ENCODE measurements around the gene MSRB3.

Gene MSRB3

GRCh38 chr12:65278576-65279368 lies at the start of gene MSRB3:
Gene MSRB3 (plus strand): TSS chr12:65278683. CDS start chr12:65308580, 29,897 bp downstream.
- DNase-seq (ENCODE audit: extremely low read depth in 1 of 2, low read depth in 1 of 2): no peak

- no peak for DNase-seq (ENCODE audit: extremely low read depth in 1 of 2, low read depth in 1 of 2)
Observed at GRCh38 chr12:65229441-65229840, 49.0 kb upstream of the MSRB3 start.

- DNase-seq (ENCODE audit: extremely low read depth in 1 of 2, low read depth in 1 of 2): no peak
Observed at GRCh38 chr12:65232476-65233077, 45.9 kb upstream of the MSRB3 start.

GRCh38 chr12:65237153-65237552 lies 41.3 kb upstream of the MSRB3 start:
- DNase-seq (ENCODE audit: extremely low read depth in 1 of 2, low read depth in 1 of 2): no peak

- DNase-seq (ENCODE audit: extremely low read depth in 1 of 2, low read depth in 1 of 2): no peak
Observed at GRCh38 chr12:65238609-65239008, 39.9 kb upstream of the MSRB3 start.

GRCh38 chr12:65248656-65249633 lies 29.5 kb upstream of the MSRB3 start:
- DNase-seq (ENCODE audit: extremely low read depth in 1 of 2, low read depth in 1 of 2): no peak

- no peak for DNase-seq (ENCODE audit: extremely low read depth in 1 of 2, low read depth in 1 of 2)
Observed at GRCh38 chr12:65252515-65252914, 26.0 kb upstream of the MSRB3 start.

- no peak for DNase-seq (ENCODE audit: extremely low read depth in 1 of 2, low read depth in 1 of 2)
Observed at GRCh38 chr12:65257986-65258385, 20.5 kb upstream of the MSRB3 start.

GRCh38 chr12:65259501-65259900 lies 19.0 kb upstream of the MSRB3 start:
- no peak for DNase-seq (ENCODE audit: extremely low read depth in 1 of 2, low read depth in 1 of 2)

- DNase-seq (ENCODE audit: extremely low read depth in 1 of 2, low read depth in 1 of 2): no peak
Observed at GRCh38 chr12:65263777-65264176, 14.7 kb upstream of the MSRB3 start.

- DNase-seq (ENCODE audit: extremely low read depth in 1 of 2, low read depth in 1 of 2): no peak
Observed at GRCh38 chr12:65266408-65266807, 12.1 kb upstream of the MSRB3 start.

GRCh38 chr12:65269603-65270002 lies 8.9 kb upstream of the MSRB3 start:
- DNase-seq (ENCODE audit: extremely low read depth in 1 of 2, low read depth in 1 of 2): no peak

- DNase-seq (ENCODE audit: extremely low read depth in 1 of 2, low read depth in 1 of 2): no peak
Observed at GRCh38 chr12:65274602-65275272, 3.7 kb upstream of the MSRB3 start.

- DNase-seq (ENCODE audit: extremely low read depth in 1 of 2, low read depth in 1 of 2): no peak
Observed at GRCh38 chr12:65275627-65276026, 2.9 kb upstream of the MSRB3 start.

- DNase-seq (ENCODE audit: extremely low read depth in 1 of 2, low read depth in 1 of 2): no peak
Observed at GRCh38 chr12:65276916-65277530, 1.5 kb upstream of the MSRB3 start.

GRCh38 chr12:65277994-65278575 lies 398 bp upstream of the MSRB3 start:
- DNase-seq (ENCODE audit: extremely low read depth in 1 of 2, low read depth in 1 of 2): no peak

GRCh38 chr12:65279369-65280112 lies 1.1 kb downstream of the MSRB3 start:
- DNase-seq (ENCODE audit: extremely low read depth in 1 of 2, low read depth in 1 of 2): no peak

- no peak for DNase-seq (ENCODE audit: extremely low read depth in 1 of 2, low read depth in 1 of 2)
Observed at GRCh38 chr12:65280306-65280705, 1.8 kb downstream of the MSRB3 start.

GRCh38 chr12:65282840-65283239 lies 4.4 kb downstream of the MSRB3 start:
- no peak for DNase-seq (ENCODE audit: extremely low read depth in 1 of 2, low read depth in 1 of 2)

Data from stimulated activated CD8-positive, alpha-beta memory T cell treated with anti-CD3 and anti-CD28 coated beads, Interleukin-7, amount 100 ng/mL, for 48 hours (primary cell).